GM13977 (cell line): Measurements from ENCODE around the gene CYP2W1.
"Not testable (repeated sequence)": the region's sequence is repeated elsewhere in the genome, so short reads cannot be mapped to it uniquely, and the experiment has no call there.

ENCODE experiments used
- DNase-seq: peaks from one replicate; pipeline ENCODE4 v3.0.0; 2012; ENCODE audit warnings: low spot score
- in situ Hi-C: fragments of 300-500 bp; cut with MboI; formaldehyde crosslinking; loops from one replicate; pipeline ENCODE4 v1.12.0; 2022; ENCODE audit warnings: low sequenced_read_pairs, low pct_unique_long_range_greater_than_20kb, mixed read lengths, inconsistent platforms; ENCODE audit not compliant: unreplicated experiment
- TF ChIP-seq, protein P1 (sequence below): IDR thresholded peaks from 2 replicates; pipeline ENCODE4 v1.5.1; 2012; ENCODE audit warnings: mild to moderate bottlenecking, control low read depth; ENCODE audit not compliant: insufficient read depth; ENCODE audit errors: extremely low read depth, missing control alignments

The CYP2W1 gene

DNA sequence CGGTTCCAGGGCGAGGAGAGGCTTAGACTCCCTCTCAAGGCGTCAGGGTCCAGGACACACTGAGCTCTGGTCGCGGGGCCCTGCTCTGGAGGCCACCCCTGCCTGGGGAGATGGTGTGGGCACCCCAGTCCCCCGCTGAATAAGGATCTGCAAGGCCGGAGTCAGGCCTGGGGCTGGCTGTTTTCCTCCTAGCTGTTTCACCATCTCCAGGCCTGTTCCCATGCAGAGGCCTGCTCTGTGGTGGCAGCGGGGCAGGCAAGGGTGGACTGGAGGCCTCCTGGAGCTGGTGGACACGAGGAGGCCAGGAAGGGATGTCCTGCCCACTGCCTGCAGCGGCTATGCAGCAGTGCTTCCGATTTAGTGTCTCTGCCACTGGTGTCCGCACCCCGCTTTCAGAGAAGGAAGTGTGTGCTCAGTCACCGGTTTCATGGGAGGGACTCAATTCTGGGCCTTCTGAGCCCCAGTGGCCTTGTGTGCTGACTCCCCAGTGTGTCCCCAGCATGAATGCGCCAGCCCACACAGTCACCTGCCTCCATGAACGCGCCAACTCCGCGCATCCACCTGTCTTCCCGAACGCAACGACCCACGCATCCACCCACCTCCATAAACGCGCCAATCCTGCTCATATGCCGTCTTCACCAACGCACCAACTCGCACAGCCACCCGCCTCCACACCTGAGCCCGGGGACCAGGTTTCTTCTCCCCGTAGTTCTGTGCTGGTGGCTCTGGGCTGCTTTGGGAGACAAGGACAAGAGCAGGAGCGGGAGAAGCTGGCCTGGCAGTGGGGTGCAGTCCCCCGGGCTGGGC is 46.9 kb downstream of the CYP2W1 start:
- DNase-seq: no peak
- TF ChIP-seq, protein P1, sequence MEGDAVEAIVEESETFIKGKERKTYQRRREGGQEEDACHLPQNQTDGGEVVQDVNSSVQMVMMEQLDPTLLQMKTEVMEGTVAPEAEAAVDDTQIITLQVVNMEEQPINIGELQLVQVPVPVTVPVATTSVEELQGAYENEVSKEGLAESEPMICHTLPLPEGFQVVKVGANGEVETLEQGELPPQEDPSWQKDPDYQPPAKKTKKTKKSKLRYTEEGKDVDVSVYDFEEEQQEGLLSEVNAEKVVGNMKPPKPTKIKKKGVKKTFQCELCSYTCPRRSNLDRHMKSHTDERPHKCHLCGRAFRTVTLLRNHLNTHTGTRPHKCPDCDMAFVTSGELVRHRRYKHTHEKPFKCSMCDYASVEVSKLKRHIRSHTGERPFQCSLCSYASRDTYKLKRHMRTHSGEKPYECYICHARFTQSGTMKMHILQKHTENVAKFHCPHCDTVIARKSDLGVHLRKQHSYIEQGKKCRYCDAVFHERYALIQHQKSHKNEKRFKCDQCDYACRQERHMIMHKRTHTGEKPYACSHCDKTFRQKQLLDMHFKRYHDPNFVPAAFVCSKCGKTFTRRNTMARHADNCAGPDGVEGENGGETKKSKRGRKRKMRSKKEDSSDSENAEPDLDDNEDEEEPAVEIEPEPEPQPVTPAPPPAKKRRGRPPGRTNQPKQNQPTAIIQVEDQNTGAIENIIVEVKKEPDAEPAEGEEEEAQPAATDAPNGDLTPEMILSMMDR: no peak
- in situ Hi-C loops: no loop called here

GRCh38 chr7:1030444-1031070 is 47.6 kb downstream of the CYP2W1 start:
- DNase-seq: no peak
- TF ChIP-seq, protein P1: no peak
- in situ Hi-C loops: no loop called here

DNA sequence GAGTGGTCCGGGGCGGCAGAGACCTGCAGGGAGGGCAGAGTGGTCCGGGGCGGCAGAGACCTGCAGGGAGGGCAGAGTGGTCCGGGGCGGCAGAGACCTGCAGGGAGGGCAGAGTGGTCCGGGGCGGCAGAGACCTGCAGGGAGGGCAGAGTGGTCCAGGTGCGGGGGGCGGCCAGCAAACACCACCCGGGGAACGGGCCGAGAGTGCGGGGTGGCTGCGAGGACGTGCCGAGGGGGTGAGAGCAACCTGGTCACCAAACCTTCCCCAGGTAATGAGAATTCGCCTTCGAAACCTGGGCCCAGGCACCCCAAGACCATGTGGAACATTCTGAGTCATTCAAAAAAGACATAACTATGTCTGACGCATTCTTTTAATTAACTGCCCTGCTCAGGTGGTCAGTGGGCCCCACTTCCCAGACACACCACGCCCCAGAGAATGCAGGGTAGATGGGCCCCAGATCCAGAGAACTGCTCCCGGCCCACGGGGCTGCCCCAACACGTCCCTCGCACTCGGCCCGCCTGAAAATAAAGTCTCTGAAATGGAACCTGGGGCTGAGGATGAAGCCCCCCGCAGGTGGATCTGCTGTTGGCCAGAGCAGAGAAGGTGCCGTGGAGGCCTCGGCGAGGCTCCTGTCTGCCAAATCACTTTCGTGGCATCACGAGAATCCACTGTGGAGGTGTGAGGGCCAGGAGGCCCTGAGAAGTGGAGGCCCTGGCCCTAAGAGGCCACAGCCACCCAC is 48.9 kb downstream of the CYP2W1 start:
- TF ChIP-seq, protein P1: no peak
- in situ Hi-C loops: no loop called here
- no peak for DNase-seq

GRCh38 chr7:1032536-1033181 is 49.7 kb downstream of the CYP2W1 start:
- DNase-seq: no peak
- in situ Hi-C loops: no loop called here
- TF ChIP-seq, protein P1: no peak

DNA sequence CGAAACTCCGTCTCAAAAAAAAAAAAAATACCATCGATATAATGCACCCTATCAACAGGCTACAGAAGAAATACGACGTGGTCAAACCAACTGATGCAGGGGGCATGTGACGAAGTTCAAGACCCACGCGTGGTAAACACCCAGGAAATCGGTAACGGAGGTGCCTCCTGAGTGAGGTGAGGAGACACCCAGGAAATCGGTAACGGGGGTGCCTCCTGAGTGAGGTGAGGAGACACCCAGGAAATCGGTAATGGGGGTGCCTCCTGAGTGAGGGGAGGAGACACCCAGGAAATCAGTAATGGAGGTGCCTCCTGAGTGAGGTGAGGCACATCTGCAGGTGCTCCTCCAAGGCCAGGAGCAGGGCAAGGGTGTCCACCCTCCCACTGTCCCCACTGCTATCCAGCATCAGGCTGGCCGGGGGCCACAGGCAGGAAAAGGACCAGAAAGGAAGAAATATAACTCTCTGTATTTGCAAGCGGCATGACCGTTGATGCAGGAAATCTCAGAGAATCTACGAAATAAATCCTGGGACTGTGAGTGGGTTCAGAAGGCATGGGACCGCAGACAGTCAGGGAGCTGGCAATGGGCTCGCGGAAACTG is 50.7 kb downstream of the CYP2W1 start:
- DNase-seq: no peak
- TF ChIP-seq, protein P1: no peak
- in situ Hi-C loops: no loop called here

- in situ Hi-C loops, DNase-seq: not testable (repeated sequence)
These were observed 51.8 kb downstream of the CYP2W1 start for GRCh38 chr7:1034769-1035168.

GRCh38 chr7:1036164-1036928 is 53.4 kb downstream of the CYP2W1 start:
- in situ Hi-C loops, DNase-seq: not testable (repeated sequence)
